SK-N-SH (cell line): Measurements from ENCODE around the gene CD59. TPM values are rescaled to one million over a fixed set of nuclear protein-coding genes. Genes with fewer than 3 reads are reported as not detected.

Experiments used
- CTCF ChIA-PET: fragments of 300-600, 350-600 bp; formaldehyde crosslinking; extraction: SDS; loops from one replicate; lab custom pipeline; 2021; lab: Yijun Ruan, JAX
- POLR2A ChIA-PET: fragments of 350-600 bp; sonication (Branson Sonifier 250); formaldehyde crosslinking; extraction: SDS; loops from one replicate; lab custom pipeline; 2020; ENCODE audit warnings: antibody characterized with exemption, inconsistent platforms; lab: Yijun Ruan, JAX
- DNase-seq: peaks from one replicate; pipeline ENCODE4 v3.0.0; 2012
- H2AFZ ChIP-seq: fragments of 200-600 bp; sonication (generic); 2 replicates; pipeline ENCODE4 v1.8.1; 2016; ENCODE audit warnings: antibody characterized with exemption, mild to moderate bottlenecking, low read depth
- H3F3A ChIP-seq: fragments of 200-600 bp; sonication (generic); replicated peaks from 2 replicates; pipeline ENCODE3; 2016; ENCODE audit warnings: antibody characterized with exemption, mild to moderate bottlenecking; ENCODE audit not compliant: insufficient read depth
- H3K27ac ChIP-seq, 2 experiments: fragments of 200-500 bp in 1 of 2; fragments of 200-600 bp in 1 of 2; sonication (Bioruptor generic) in 1 of 2; sonication (generic), shearing (Covaris generic) in 1 of 2; 2 replicates each; pipeline versions ENCODE4 v1.5.1 to v1.6.1; 2014 to 2016; ENCODE audit warnings: low read depth in 2 of 2, inconsistent platforms in 1 of 2, low read length in 1 of 2, mild to moderate bottlenecking in 1 of 2, mixed read lengths in 1 of 2
- H3K27me3 ChIP-seq: fragments of 200-600 bp; sonication (generic), shearing (Covaris generic); 2 replicates; pipeline ENCODE4 v1.6.1; 2016; ENCODE audit warnings: mixed run types; ENCODE audit not compliant: insufficient read depth
- H3K36me3 ChIP-seq, 2 experiments: fragments of 200-500 bp in 1 of 2; fragments of 200-600 bp in 1 of 2; sonication (Bioruptor generic) in 1 of 2; sonication (generic) in 1 of 2; replicated peaks in 1 of 2; 2 replicates each; pipeline versions ENCODE3 to v1.5.1; 2014 to 2016; ENCODE audit warnings: low read length in 1 of 2, mild to moderate bottlenecking in 1 of 2; ENCODE audit not compliant: insufficient read depth in 2 of 2, control insufficient read depth in 1 of 2
- H3K4me1 ChIP-seq, 2 experiments: fragments of 200-500 bp in 1 of 2; fragments of 200-600 bp in 1 of 2; sonication (Bioruptor generic) in 1 of 2; sonication (generic), shearing (Covaris generic) in 1 of 2; 2 replicates each; pipeline versions ENCODE4 v1.5.1 to v1.6.1; 2014 to 2016; ENCODE audit warnings: low read depth in 1 of 2, low read length in 1 of 2, mixed run types in 1 of 2; ENCODE audit not compliant: insufficient read depth in 2 of 2, control insufficient read depth in 1 of 2
- H3K4me2 ChIP-seq: fragments of 200-600 bp; sonication (generic), shearing (Covaris generic); 2 replicates; pipeline ENCODE4 v1.6.1; 2017; ENCODE audit warnings: mixed run types
- H3K4me3 ChIP-seq, 2 experiments: fragments of 200-500 bp in 1 of 2; fragments of 200-600 bp in 1 of 2; sonication (Bioruptor generic) in 1 of 2; sonication (generic), shearing (Covaris generic) in 1 of 2; 2 replicates each; pipeline versions ENCODE4 v1.5.1 to v1.8.1; 2014 to 2016; ENCODE audit warnings: low read depth in 2 of 2, inconsistent platforms in 1 of 2, low read length in 1 of 2, mild to moderate bottlenecking in 1 of 2, mixed read lengths in 1 of 2, moderate library complexity in 1 of 2
- H3K79me2 ChIP-seq: fragments of 200-600 bp; sonication (generic); 2 replicates; pipeline ENCODE4 v1.8.1; 2017; ENCODE audit warnings: mild to moderate bottlenecking; ENCODE audit not compliant: insufficient read depth
- H3K9ac ChIP-seq: fragments of 200-600 bp; sonication (generic); 2 replicates; pipeline ENCODE4 v1.6.1; 2017; ENCODE audit warnings: mixed run types
- H3K9me2 ChIP-seq: fragments of 200-600 bp; sonication (generic); 2 replicates; pipeline ENCODE4 v1.6.1; 2017; ENCODE audit warnings: mixed run types
- H3K9me3 ChIP-seq: fragments of 200-600 bp; sonication (generic); 2 replicates; pipeline ENCODE4 v1.6.1; 2017; ENCODE audit warnings: mixed run types, mild to moderate bottlenecking, moderate library complexity
- H4K20me1 ChIP-seq: fragments of 200-600 bp; sonication (generic); 2 replicates; pipeline ENCODE4 v1.6.1; 2017; ENCODE audit warnings: mild to moderate bottlenecking, mixed run types; ENCODE audit not compliant: insufficient read depth
- CTCF ChIP-seq: fragments of 200-600 bp; sonication (generic); IDR thresholded peaks from 2 replicates; pipeline ENCODE4 v1.6.1; 2017; ENCODE audit warnings: antibody characterized with exemption, mild to moderate bottlenecking, moderate library complexity
- GATA2 ChIP-seq: sonication (generic); formaldehyde crosslinking; IDR thresholded peaks from 2 replicates; pipeline ENCODE4 v1.5.0; 2020; ENCODE audit warnings: mild to moderate bottlenecking, missing genetic modification reagents
- MAX ChIP-seq: IDR thresholded peaks from 2 replicates; pipeline ENCODE4 v1.4.0; 2012; ENCODE audit warnings: low read depth
- MXI1 ChIP-seq: IDR thresholded peaks from 2 replicates; pipeline ENCODE4 v1.6.1; 2012; ENCODE audit warnings: mild to moderate bottlenecking, low read depth, low read length, improper control_type of control experiment
- NFIC ChIP-seq: IDR thresholded peaks from 2 replicates; pipeline ENCODE4 v1.4.0; 2012; ENCODE audit warnings: borderline replicate concordance
- NRF1 ChIP-seq: IDR thresholded peaks from 2 replicates; pipeline ENCODE4 v1.6.1; 2012; ENCODE audit warnings: low read depth, mild to moderate bottlenecking, low read length
- PBX3 ChIP-seq: IDR thresholded peaks from 2 replicates; pipeline ENCODE4; 2012
- RAD21 ChIP-seq: IDR thresholded peaks from 2 replicates; pipeline ENCODE4 v1.6.1; 2012; ENCODE audit warnings: mild to moderate bottlenecking, low read length
- REST ChIP-seq: IDR thresholded peaks from 2 replicates; pipeline ENCODE4 v1.6.1; 2012; ENCODE audit warnings: mild to moderate bottlenecking, low read depth, low read length, moderate library complexity
- RXRA ChIP-seq: IDR thresholded peaks from 2 replicates; pipeline ENCODE4 v1.4.0; 2012; ENCODE audit warnings: low read depth, mild to moderate bottlenecking, borderline replicate concordance
- SIN3A ChIP-seq: IDR thresholded peaks from 2 replicates; pipeline ENCODE4 v1.6.1; 2012; ENCODE audit warnings: low read depth, mild to moderate bottlenecking, low read length, moderate library complexity, borderline replicate concordance
- TAF1 ChIP-seq: IDR thresholded peaks from 2 replicates; pipeline ENCODE4 v1.6.1; 2012; ENCODE audit warnings: low read depth, mild to moderate bottlenecking, low read length, moderate library complexity, borderline replicate concordance
- WGBS: methylation state at CpG from one replicate; pipeline ENCODE4 v1.1.6; 2017; ENCODE audit warnings: low lambda C conversion rate; 5-methylcytosine and 5-hydroxymethylcytosine counted together
- polyA plus RNA-seq, 3 experiments: library from polyadenylated mRNA; depleted of rRNA; stranded (reverse); fragments of >200 nt; gene quantifications; 2 replicates each; pipeline ENCODE4 v1.2.3, GENCODE V29; 2012

The CD59 gene
- polyA plus RNA-seq, 1 of the 3 experiments (the other 2 are of a cell fraction): 616 TPM

- 81% methylated on average over 3 of the region's 3 CpGs for WGBS
- ChIA-PET POLR2A (no interaction called here), CTCF (interaction anchor here (0.8 to 1.2 kb wide), 2 partner anchors 28 to 33 kb away, joined by 3 read pairs; no protein-coding TSS in a partner anchor)
- Histone ChIP-seq H3K36me3 (peaks cover 71 to 93% of the 10 kb centered on the region in 2 experiments), H3K27me3 (no peaks in the 10 kb centered on the region), H3F3A (peaks cover 25% of the 10 kb centered on the region), H3K4me1 (peaks cover 2 to 36% of the 10 kb centered on the region in 2 experiments; a peak in 3 of 4 replicates), H3K4me2 (no peak overlapping the region), H3K4me3 (no peak overlapping the region), H3K27ac (no peak overlapping the region; a peak in 1 of 4 replicates), H3K9ac (no peak overlapping the region), H3K9me3 (no peaks in the 10 kb centered on the region), H2AFZ (no peak overlapping the region), H3K79me2 (peaks cover 73% of the 10 kb centered on the region), H3K9me2 (no peaks in the 10 kb centered on the region), H4K20me1 (no peaks in the 10 kb centered on the region)
- no peak for DNase-seq
- TF ChIP-seq MAX (no peak), RXRA (no peak), NRF1 (no peak), SIN3A (no peak), MXI1 (no peak), TAF1 (no peak), RAD21 (no peak), GATA2 (CRISPR knock-in tag) (no peak), PBX3 (no peak), CTCF (no peak), NFIC (no peak), REST (no peak)
Observed at GRCh38 chr11:33709466-33709865, 26.8 kb downstream of the CD59 start.
